K562 (cell line): ENCODE data around the gene G2E3. TPM values are rescaled to one million over a fixed set of nuclear protein-coding genes. Genes with fewer than 3 reads are reported as not detected.

Experiments used
- ATAC-seq: fragments of 200-7000 bp; cut with Tn5 transposase; 3 replicates; pipeline ENCODE4 v1.9.1; 2020; ENCODE audit warnings: moderate library complexity
- BruUV-seq: library from RNA; stranded (reverse); fragments of 400-500 nt; replicated peaks from 2 replicates; lab custom pipeline; 2021; lab: Mats Ljungman, UMichigan
- CTCF ChIA-PET: fragments of 300-600 bp; formaldehyde crosslinking; extraction: SDS; loops from one replicate; lab custom pipeline; 2021; ENCODE audit warnings: low intra/inter-chr PET ratio; lab: Yijun Ruan, JAX
- POLR2A ChIA-PET: fragments of 300-600, 350-650 bp; sonication (Branson Sonifier 250); formaldehyde crosslinking; extraction: SDS; loops from one replicate; lab custom pipeline; 2021; ENCODE audit warnings: antibody characterized with exemption, inconsistent platforms; lab: Yijun Ruan, JAX
- DNase-seq, 4 experiments: peaks; one replicate each; pipeline versions ENCODE4 v3.0.0 to v3.0.0-alpha.2; 2011 to 2018; ENCODE audit warnings: low spot score in 3 of 4, mixed read lengths in 3 of 4; ENCODE audit errors: extremely low read depth in 1 of 4
- FAIRE-seq: peaks from 2 replicates; lab custom pipeline; 2011; peaks lifted over from hg19 to GRCh38; lab: Jason Lieb, UNC
- H2AFZ ChIP-seq: 2 replicates; pipeline ENCODE4 v1.6.0; 2011; ENCODE audit warnings: low read depth, low read length, control low read depth, inconsistent platforms
- H3K27ac ChIP-seq: fragments of 200-600 bp; 3 replicates; pipeline ENCODE4 v1.8.0; 2011; ENCODE audit warnings: low read depth, mild to moderate bottlenecking, control low read depth, inconsistent platforms, low read length, moderate library complexity, mixed read lengths; ENCODE audit errors: extremely low read depth
- H3K27me3 ChIP-seq, 2 experiments: fragments of 300-600 bp in 1 of 2; 2 replicates in 1 of 2; 3 replicates in 1 of 2; pipeline versions ENCODE4 v1.6.0 to v1.8.0; 2011; ENCODE audit warnings: inconsistent platforms in 2 of 2, low read length in 2 of 2, mild to moderate bottlenecking in 1 of 2, mixed read lengths in 1 of 2, moderate library complexity in 1 of 2; ENCODE audit not compliant: control insufficient read depth in 2 of 2, insufficient read depth in 2 of 2
- H3K36me3 ChIP-seq: fragments of 300-600 bp; 3 replicates; pipeline ENCODE4 v1.8.0; 2011; ENCODE audit warnings: mild to moderate bottlenecking, low read length, inconsistent platforms; ENCODE audit not compliant: control insufficient read depth, insufficient read depth
- H3K4me1 ChIP-seq, 2 experiments: fragments of 200-600 bp in 1 of 2; replicated peaks in 1 of 2; 2 replicates in 1 of 2; 3 replicates in 1 of 2; pipeline versions ENCODE4 v1.5.1 to v1.8.0; 2011; ENCODE audit warnings: inconsistent platforms in 2 of 2, low read length in 2 of 2, mild to moderate bottlenecking in 1 of 2, mixed read lengths in 1 of 2, moderate library complexity in 1 of 2; ENCODE audit not compliant: control insufficient read depth in 2 of 2, insufficient read depth in 2 of 2
- H3K4me2 ChIP-seq: 2 replicates; pipeline ENCODE4 v1.6.1; 2011; ENCODE audit warnings: low read length, control low read depth, inconsistent platforms, mixed read lengths; ENCODE audit not compliant: insufficient read depth
- H3K4me3 ChIP-seq: fragments of 200-600 bp; sonication (generic), shearing (Covaris generic); 2 replicates; pipeline ENCODE4 v1.5.1; 2016; ENCODE audit warnings: control low read depth, inconsistent platforms
- H3K79me2 ChIP-seq: fragments of 200-600 bp; 3 replicates; pipeline ENCODE4 v1.8.0; 2011; ENCODE audit warnings: low read length, inconsistent platforms; ENCODE audit not compliant: control insufficient read depth, insufficient read depth
- H3K9ac ChIP-seq, 2 experiments: 2 replicates each; pipeline versions ENCODE4 v1.6.0 to v1.6.1; 2011; ENCODE audit warnings: low read depth in 2 of 2, low read length in 2 of 2, control low read depth in 1 of 2, inconsistent platforms in 1 of 2, mild to moderate bottlenecking in 1 of 2, mixed read lengths in 1 of 2; ENCODE audit not compliant: insufficient read depth in 1 of 2
- H3K9me1 ChIP-seq: one replicate; pipeline ENCODE4 v1.6.0; 2011; ENCODE audit warnings: inconsistent platforms, mild to moderate bottlenecking, low read length, moderate library complexity; ENCODE audit not compliant: control insufficient read depth, insufficient read depth
- H3K9me3 ChIP-seq: replicated peaks from 2 replicates; pipeline ENCODE4 v1.5.1; 2011; ENCODE audit warnings: low read depth, low read length, inconsistent platforms; ENCODE audit not compliant: control insufficient read depth, insufficient read depth
- H4K20me1 ChIP-seq: replicated peaks from 2 replicates; pipeline ENCODE4 v1.6.1; 2011; ENCODE audit warnings: low read length, inconsistent platforms, mixed read lengths; ENCODE audit not compliant: control insufficient read depth, insufficient read depth
- CEBPG ChIP-seq, 3 experiments: fragments of 200-800 bp in 1 of 3; sonication (Bioruptor generic) in 1 of 3; sonication (generic) in 1 of 3; formaldehyde crosslinking in 1 of 3; IDR thresholded peaks in 2 of 3; conservative IDR thresholded peaks in 1 of 3; 2 replicates each; pipeline versions ENCODE4 v1.6.1 to v1.8.0; 2016 to 2022; ENCODE audit warnings: missing compliant biosample characterization in 2 of 3, missing genetic modification characterization in 2 of 3, mild to moderate bottlenecking in 1 of 3, missing genetic modification reagents in 1 of 3
- NCOA1 ChIP-seq: fragments of 450-650 bp; IDR thresholded peaks from 2 replicates; pipeline ENCODE4 v1.6.1; 2016; ENCODE audit warnings: low read depth
- SAP30 ChIP-seq: fragments of 200-600 bp; sonication (generic); IDR thresholded peaks from 2 replicates; pipeline ENCODE4 v1.6.1; 2012; ENCODE audit warnings: borderline replicate concordance, low read depth, mild to moderate bottlenecking, moderate library complexity, low read length, control low read depth, inconsistent platforms; ENCODE audit not compliant: insufficient read depth, poor library complexity, severe bottlenecking
- ZNF830 ChIP-seq: fragments of 250-450 bp; sonication (Bioruptor Pico); IDR thresholded peaks from 2 replicates; pipeline ENCODE4 v1.5.0; 2021; ENCODE audit warnings: mild to moderate bottlenecking
- WGBS: fragments of 100-300 bp; shearing (Covaris generic); methylation state at CpG from one replicate; pipeline ENCODE4 v1.1.6; 2016; ENCODE audit warnings: low coverage, mixed read lengths; ENCODE audit not compliant: insufficient coverage; ENCODE audit errors: missing lambda C conversion rate; 5-methylcytosine and 5-hydroxymethylcytosine counted together
- in situ Hi-C: fragments of 300-500 bp; cut with MboI; formaldehyde crosslinking; loops from 4 replicates; pipeline ENCODE4 v1.15.0; 2018; ENCODE audit warnings: inconsistent platforms, mixed read lengths
- intact Hi-C: fragments of 100-400 bp; cut with micrococcal nuclease; formaldehyde crosslinking; loops from 2 replicates; pipeline ENCODE4 v1.14.2; 2022
- polyA plus RNA-seq, 8 experiments: library from polyadenylated mRNA; depleted of rRNA in 4 of 8; stranded (reverse) in 5 of 8; unstranded in 3 of 8; fragments of >200 nt; fragmentation: Nextera tagmentation in 2 of 8; fragmentation: Illumina TruSeq in 1 of 8; extraction: Ambion mirVana in 2 of 8; extraction: Trizol in 1 of 8; gene quantifications; 2 replicates each; pipeline versions ENCODE4 v1.2.1 to v1.2.3, GENCODE V29; 2011 to 2014; ENCODE audit warnings: inconsistent platforms in 1 of 8, missing spikeins in 1 of 8
- total RNA-seq, 7 experiments: library from RNA; depleted of rRNA in 6 of 7; stranded (reverse); fragments of >200 nt in 6 of 7; fragmentation: Illumina TruSeq in 2 of 7; extraction: Trizol in 2 of 7; gene quantifications; 2 replicates each; pipeline versions ENCODE4 v1.2.1 to v1.2.3, GENCODE V29; 2011 to 2021; ENCODE audit warnings: low replicate concordance in 1 of 7

The G2E3 gene
- total and polyA plus RNA-seq, 9 of the 15 experiments (the other 6 are each of a cell fraction or from before 2014, with no cell fraction given): 9.8 to 53.5 (median 24.7) TPM

- peaks cover 0 to 6% of the 10 kb centered on the region in 2 experiments; a peak in 2 of 5 replicates for H3K4me1 ChIP-seq
- H4K20me1 ChIP-seq: peaks cover 7% of the 10 kb centered on the region
- WGBS: 87% methylated on average over 2 of the region's 2 CpGs
- H3K36me3 ChIP-seq: peaks cover 3% of the 10 kb centered on the region; the same call in 1 of the 3 replicates
- H2AFZ ChIP-seq: no peak overlapping the region
- no TSS peak for BruUV-seq
- TF ChIP-seq NCOA1: no peak
- no peak for TF ChIP-seq SAP30
- TF ChIP-seq ZNF830 (CRISPR knock-in tag): no peak
- TF ChIP-seq CEBPG (CRISPR knock-in tag; IDR thresholded peaks at IDR 0.05): no peak
- TF ChIP-seq CEBPG (tag; conservative IDR thresholded peaks at IDR 0.05 in 1 of 2, IDR thresholded peaks at IDR 0.05 in 1 of 2): peak in 1 of 2 experiments; percentile 34; a peak in 1 of 4 replicates
- TF ChIP-seq, all 486 proteins: peak for 1
- no peak overlapping the region for H3K4me3 ChIP-seq
- ChIA-PET CTCF (no interaction called here), POLR2A (interaction anchor here (0.6 to 1.0 kb wide), 2 partner anchors 13 to 47 kb away, joined by 3 to 4 read pairs; no protein-coding TSS in a partner anchor)
- H3K4me2 ChIP-seq: no peak overlapping the region
- no peak overlapping the region for H3K27ac ChIP-seq
- no peak overlapping the region for H3K9ac ChIP-seq
- no peak for ATAC-seq
- intact Hi-C loops (loop anchor here (5.0 kb wide), 1 partner anchor 343 kb away; no protein-coding TSS in a partner anchor), in situ Hi-C loops (no loop called here)
- no peaks in the 10 kb centered on the region for H3K27me3 ChIP-seq
- H3K79me2 ChIP-seq: peaks cover 97% of the 10 kb centered on the region
- no peak for DNase-seq
- H3K9me3 ChIP-seq: no peaks in the 10 kb centered on the region
- H3K9me1 ChIP-seq: peaks cover 2% of the 10 kb centered on the region
- no peak for FAIRE-seq
These were observed 5.4 kb downstream of the G2E3 start for GRCh38 chr14:30564235-30564867.
